OCI-LY1 (cell line): Measurements from ENCODE around the gene ABCB11.

ENCODE experiments used
- H2AFZ ChIP-seq: fragments of 200-600 bp; sonication (generic), shearing (Covaris generic); 2 replicates; pipeline ENCODE4 v1.6.0; 2014; ENCODE audit warnings: antibody characterized with exemption, mild to moderate bottlenecking, low read length
- H3F3A ChIP-seq: fragments of 200-600 bp; sonication (generic), shearing (Covaris generic); 2 replicates; pipeline ENCODE4 v1.6.0; 2014; ENCODE audit warnings: mild to moderate bottlenecking, antibody characterized with exemption, low read length, moderate library complexity; ENCODE audit not compliant: insufficient read depth
- H3K27ac ChIP-seq: fragments of 200-600 bp; sonication (generic); 2 replicates; pipeline ENCODE4 v1.5.1; 2014; ENCODE audit warnings: low read length, mixed run types, mild to moderate bottlenecking, low read depth; ENCODE audit not compliant: poor library complexity, severe bottlenecking
- H3K27me3 ChIP-seq: fragments of 200-600 bp; sonication (generic); 2 replicates; pipeline ENCODE4 v1.6.0; 2014; ENCODE audit warnings: antibody characterized with exemption, mild to moderate bottlenecking, low read length, moderate library complexity; ENCODE audit not compliant: insufficient read depth
- H3K36me3 ChIP-seq: fragments of 200-600 bp; sonication (generic); 2 replicates; pipeline ENCODE4 v1.6.1; 2014; ENCODE audit warnings: mild to moderate bottlenecking, antibody characterized with exemption, low read length, moderate library complexity, mixed read lengths; ENCODE audit not compliant: insufficient read depth
- H3K4me1 ChIP-seq: fragments of 200-600 bp; sonication (generic); 2 replicates; pipeline ENCODE4 v1.5.1; 2014; ENCODE audit warnings: mild to moderate bottlenecking, low read length, moderate library complexity; ENCODE audit not compliant: insufficient read depth, severe bottlenecking
- H3K4me2 ChIP-seq: fragments of 200-600 bp; sonication (generic), shearing (Covaris generic); 2 replicates; pipeline ENCODE4 v1.6.1; 2014; ENCODE audit warnings: low read length
- H3K4me3 ChIP-seq: fragments of 200-600 bp; sonication (generic); 2 replicates; pipeline ENCODE4 v1.5.1; 2014; ENCODE audit warnings: low read length, low read depth, mild to moderate bottlenecking, mixed read lengths; ENCODE audit not compliant: poor library complexity, severe bottlenecking
- H3K79me2 ChIP-seq: fragments of 200-600 bp; shearing (Covaris generic); 2 replicates; pipeline ENCODE4 v1.6.1; 2016; ENCODE audit warnings: mixed run types, low read length, mixed read lengths; ENCODE audit not compliant: insufficient read depth
- H3K9ac ChIP-seq: fragments of 200-600 bp; sonication (generic), shearing (Covaris generic); 2 replicates; pipeline ENCODE4 v1.6.1; 2014; ENCODE audit warnings: mild to moderate bottlenecking, low read length, mixed read lengths
- H3K9me2 ChIP-seq: fragments of 200-600 bp; sonication (generic), shearing (Covaris generic); 2 replicates; pipeline ENCODE4 v1.6.1; 2014; ENCODE audit warnings: low read depth, mild to moderate bottlenecking, low read length, mixed read lengths
- H3K9me3 ChIP-seq: fragments of 200-600 bp; shearing (Covaris generic); 2 replicates; pipeline ENCODE4 v1.6.1; 2014; ENCODE audit warnings: low read length, mixed read lengths
- H4K20me1 ChIP-seq: fragments of 200-600 bp; sonication (generic), shearing (Covaris generic); 2 replicates; pipeline ENCODE4 v1.6.0; 2016; ENCODE audit warnings: mild to moderate bottlenecking, low read length; ENCODE audit not compliant: insufficient read depth
- CTCF ChIP-seq: fragments of 200-600 bp; sonication (generic), shearing (Covaris generic); IDR thresholded peaks from 2 replicates; pipeline ENCODE4 v1.5.1; 2017; ENCODE audit warnings: mild to moderate bottlenecking, antibody characterized with exemption, low read length, moderate library complexity, mixed read lengths
- EZH2 ChIP-seq: fragments of 200-600 bp; sonication (generic), shearing (Covaris generic); IDR thresholded peaks from 2 replicates; pipeline ENCODE4 v1.8.0; 2017; ENCODE audit warnings: borderline replicate concordance, mixed run types, mild to moderate bottlenecking, antibody characterized with exemption, low read length, moderate library complexity, mixed read lengths

The ABCB11 gene

DNA sequence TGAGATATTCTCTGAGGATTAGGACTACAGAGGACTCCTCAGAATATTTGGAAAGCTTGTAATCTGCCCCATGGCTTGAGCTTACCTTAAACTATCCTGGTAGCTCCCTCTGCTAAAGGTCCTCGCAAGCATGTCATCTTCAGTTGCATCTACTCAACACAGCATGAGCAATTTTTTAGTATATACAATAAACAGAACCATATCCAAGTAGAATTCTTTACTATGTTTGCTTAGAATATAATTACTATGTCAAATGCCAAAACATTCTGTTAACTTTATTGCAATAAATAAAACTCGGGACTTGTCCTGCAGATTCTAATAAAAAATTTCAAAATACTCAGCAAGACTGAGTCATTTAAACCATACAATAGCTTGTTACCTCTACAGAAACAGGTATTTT lies 62.8 kb downstream of the ABCB11 start:
- H3K36me3 ChIP-seq = no peaks in the 10 kb centered on the region
- no peaks in the 10 kb centered on the region for H3F3A ChIP-seq
- no peaks in the 10 kb centered on the region for H3K9me2 ChIP-seq
- H3K27ac ChIP-seq = no peak overlapping the region
- no peak overlapping the region for H3K4me3 ChIP-seq
- no peaks in the 10 kb centered on the region for H3K79me2 ChIP-seq
- no peaks in the 10 kb centered on the region for H3K4me1 ChIP-seq
- H3K9me3 ChIP-seq = no peaks in the 10 kb centered on the region
- H4K20me1 ChIP-seq = no peaks in the 10 kb centered on the region
- H3K9ac ChIP-seq = no peak overlapping the region
- no peak for TF ChIP-seq EZH2
- no peak for TF ChIP-seq CTCF
- no peak overlapping the region for H2AFZ ChIP-seq
- no peak overlapping the region for H3K4me2 ChIP-seq
- H3K27me3 ChIP-seq = no peaks in the 10 kb centered on the region

- no peaks in the 10 kb centered on the region for H3K79me2 ChIP-seq
- no peak overlapping the region for H3K4me2 ChIP-seq
- H3K27me3 ChIP-seq = no peaks in the 10 kb centered on the region
- H3K27ac ChIP-seq = no peak overlapping the region
- H3K36me3 ChIP-seq = no peaks in the 10 kb centered on the region
- no peak overlapping the region for H3K9ac ChIP-seq
- no peak overlapping the region for H2AFZ ChIP-seq
- no peaks in the 10 kb centered on the region for H3F3A ChIP-seq
- H3K9me3 ChIP-seq = no peaks in the 10 kb centered on the region
- no peaks in the 10 kb centered on the region for H3K9me2 ChIP-seq
- TF ChIP-seq CTCF = no peak
- TF ChIP-seq EZH2 = no peak
- H3K4me3 ChIP-seq = no peak overlapping the region
- no peaks in the 10 kb centered on the region for H4K20me1 ChIP-seq
- no peaks in the 10 kb centered on the region for H3K4me1 ChIP-seq
These were observed 66.8 kb downstream of the ABCB11 start for GRCh38 chr2:168964251-168964807.

DNA sequence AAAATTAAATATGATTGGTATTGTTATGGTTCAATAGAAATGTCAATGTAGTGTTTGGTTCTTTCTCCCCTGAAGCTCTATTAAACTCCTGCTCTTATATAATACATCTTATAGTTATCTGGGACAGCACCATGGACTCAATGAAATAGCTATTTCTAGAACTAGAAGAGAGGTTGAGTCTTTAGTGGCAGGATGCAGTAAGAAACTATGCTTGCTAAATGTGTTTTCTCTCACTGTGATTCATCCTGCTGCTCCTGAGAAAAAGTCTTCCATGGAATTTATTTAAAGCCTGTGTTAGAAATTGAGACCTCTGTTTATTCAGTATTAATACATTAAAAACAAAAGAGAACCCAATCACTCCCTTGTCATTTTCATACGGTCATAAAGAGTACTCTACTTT lies 68.5 kb downstream of the ABCB11 start:
- H3K9ac ChIP-seq = no peak overlapping the region
- no peak overlapping the region for H3K4me3 ChIP-seq
- H4K20me1 ChIP-seq = no peaks in the 10 kb centered on the region
- H3K4me2 ChIP-seq = no peak overlapping the region
- H3K9me2 ChIP-seq = no peaks in the 10 kb centered on the region
- no peaks in the 10 kb centered on the region for H3K27me3 ChIP-seq
- no peaks in the 10 kb centered on the region for H3F3A ChIP-seq
- TF ChIP-seq EZH2 (no peak), CTCF (no peak)
- H3K79me2 ChIP-seq = no peaks in the 10 kb centered on the region
- no peaks in the 10 kb centered on the region for H3K4me1 ChIP-seq
- no peaks in the 10 kb centered on the region for H3K9me3 ChIP-seq
- H2AFZ ChIP-seq = no peak overlapping the region
- H3K36me3 ChIP-seq = no peaks in the 10 kb centered on the region
- H3K27ac ChIP-seq = no peak overlapping the region
